HG03521 (cell line): Measurements from ENCODE around the gene ADPRS.

ENCODE experiments used
- ATAC-seq: cut with Tn5 transposase; IDR thresholded peaks from one replicate; pipeline ENCODE4 v1.9.1; 2021; ENCODE audit warnings: mild to moderate bottlenecking, moderate library complexity; ENCODE audit not compliant: unreplicated experiment

Gene ADPRS

DNA sequence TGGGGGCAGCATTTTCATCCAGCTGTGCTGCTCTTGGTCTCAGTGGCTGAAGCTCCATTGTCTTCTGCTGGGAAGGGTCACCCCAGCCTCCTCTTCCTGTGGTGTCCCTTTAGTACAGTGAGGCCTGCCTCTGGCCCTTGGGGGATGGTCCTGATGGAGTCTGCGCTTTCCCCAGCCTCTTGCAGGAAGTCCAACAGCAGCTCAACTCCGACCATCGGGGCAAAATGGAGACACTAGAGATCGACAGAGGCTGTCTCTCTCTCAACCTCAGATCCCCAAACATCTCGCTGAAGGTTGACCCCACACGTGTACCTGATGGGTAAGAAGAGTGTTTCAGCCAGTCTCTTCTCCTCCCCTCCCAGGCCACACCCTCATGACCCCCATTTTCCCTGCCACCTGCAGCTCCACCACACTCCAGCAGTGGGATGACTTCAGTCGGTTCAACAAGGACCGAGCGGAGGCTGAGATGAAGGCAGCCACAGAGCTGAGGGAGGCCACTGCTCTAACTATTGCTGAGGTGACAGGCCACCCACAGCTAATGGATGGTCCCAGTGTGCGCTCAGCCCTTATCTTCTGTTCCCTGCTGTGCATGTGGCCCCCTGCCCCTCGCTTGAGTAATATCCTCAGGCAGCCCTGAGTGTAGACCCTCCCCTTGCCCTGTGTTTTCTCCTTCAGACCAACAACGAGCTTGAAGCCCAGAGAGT lies 2.0 kb upstream of the ADPRS start:
- ATAC-seq, result no peak

DNA sequence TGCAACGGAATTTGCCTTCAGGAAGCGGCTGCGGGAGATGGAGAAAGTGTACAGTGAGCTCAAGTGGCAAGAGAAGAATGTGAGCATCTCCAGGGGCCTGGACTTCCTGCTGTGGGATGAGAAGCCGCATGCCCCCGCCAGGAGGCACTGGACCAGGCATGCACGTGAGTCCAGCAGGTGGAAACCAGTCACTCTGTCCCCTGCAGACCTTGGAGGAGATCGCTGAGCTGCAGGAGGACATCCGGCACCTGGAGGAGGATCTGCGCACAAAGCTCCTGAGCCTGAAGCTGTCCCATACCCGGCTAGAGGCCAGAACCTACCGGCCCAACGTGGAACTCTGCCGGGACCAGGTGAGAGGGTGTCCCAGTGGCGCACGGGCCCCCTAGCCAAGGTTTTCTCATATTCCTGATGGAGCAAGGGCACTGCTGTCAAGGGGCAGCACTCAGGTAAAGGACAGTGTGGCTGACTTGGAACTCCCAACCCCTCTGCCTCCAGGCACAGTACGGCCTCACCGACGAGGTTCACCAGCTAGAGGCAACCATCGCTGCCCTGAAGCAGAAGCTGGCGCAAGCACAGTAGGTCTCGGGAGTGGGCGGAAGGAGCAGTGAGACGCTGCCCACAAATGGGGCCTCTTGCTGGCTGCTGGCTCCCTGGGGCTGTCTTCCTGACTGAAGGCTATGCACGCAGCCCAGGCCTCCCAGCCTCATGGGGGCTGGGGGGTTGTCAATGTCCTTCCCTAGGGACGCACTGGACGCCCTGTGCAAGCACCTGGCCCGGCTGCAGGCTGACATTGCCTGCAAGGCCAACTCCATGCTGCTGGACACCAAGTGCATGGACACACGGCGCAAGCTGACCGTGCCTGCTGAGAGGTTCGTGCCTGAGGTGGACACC lies 1.2 kb upstream of the ADPRS start:
- no peak for ATAC-seq

DNA sequence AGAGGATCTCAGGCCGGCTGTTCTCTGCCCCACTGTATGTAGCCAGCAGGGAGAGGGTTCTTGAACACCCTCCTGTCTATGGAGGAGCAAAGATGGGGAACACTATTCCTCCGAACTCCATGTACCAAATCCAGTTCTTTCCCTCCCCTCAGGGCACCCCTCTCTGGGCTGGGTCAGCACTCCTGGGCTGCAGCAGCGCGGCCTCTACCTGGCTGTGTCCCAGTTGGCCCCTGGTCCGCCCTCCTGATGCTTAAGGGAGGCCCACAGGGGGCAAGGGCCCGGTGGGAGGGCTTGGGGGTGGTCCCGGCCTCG lies 471 bp upstream of the ADPRS start:
- ATAC-seq, result no peak

DNA sequence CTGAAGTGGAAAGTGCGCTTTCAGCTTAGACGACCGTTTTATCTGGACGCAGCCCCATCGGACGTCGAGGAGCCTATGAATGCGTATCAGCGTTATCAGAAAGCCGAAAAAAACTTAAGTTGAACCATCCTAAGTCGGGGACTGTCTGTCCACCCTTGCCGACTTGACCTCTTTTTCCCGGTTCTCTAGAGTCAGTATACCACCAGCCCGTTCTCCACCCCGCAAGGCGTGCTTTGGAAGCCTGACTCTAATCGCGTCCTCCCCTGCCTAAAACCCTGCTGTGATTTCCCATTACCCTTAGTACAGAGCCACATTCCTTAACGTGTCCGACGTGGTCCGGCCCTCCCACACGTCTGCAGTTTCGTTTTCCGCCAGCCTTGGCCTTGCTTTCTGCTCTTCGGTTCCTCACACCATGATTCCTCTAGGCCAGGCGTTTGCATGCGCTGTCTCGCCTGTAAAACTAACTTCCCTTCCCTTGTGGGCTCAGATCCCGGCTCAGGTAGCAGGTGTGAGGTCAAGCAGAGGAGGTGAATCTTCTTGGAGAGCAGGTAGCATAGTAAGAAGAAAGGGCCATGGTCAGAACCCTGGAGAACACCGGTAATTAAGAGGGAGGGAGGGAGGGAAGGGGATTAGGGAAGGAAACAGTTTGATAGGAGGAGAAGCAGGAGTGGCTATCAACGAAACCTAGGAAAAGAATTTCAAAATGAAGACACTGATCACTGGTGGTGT lies 865 bp downstream of the ADPRS start:
- ATAC-seq, result peak; percentile 2

DNA sequence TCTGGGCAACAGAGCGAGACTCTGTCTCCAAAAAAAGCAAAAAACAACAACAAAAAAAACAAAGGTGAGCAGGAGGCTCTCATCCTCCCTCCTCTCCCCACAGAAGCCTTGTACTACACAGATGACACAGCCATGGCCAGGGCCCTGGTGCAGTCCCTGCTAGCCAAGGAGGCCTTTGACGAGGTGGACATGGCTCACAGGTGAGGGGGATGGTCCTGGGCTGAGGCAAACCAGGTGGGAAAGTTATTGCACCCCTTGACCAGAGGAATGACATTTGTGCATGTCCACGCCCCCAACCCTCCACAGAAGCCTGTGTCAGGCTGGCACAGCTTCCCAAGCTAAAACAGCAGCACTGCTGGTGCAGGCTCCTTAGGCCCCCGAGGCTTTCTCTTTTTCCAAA lies 2.4 kb downstream of the ADPRS start:
- no peak for ATAC-seq

DNA sequence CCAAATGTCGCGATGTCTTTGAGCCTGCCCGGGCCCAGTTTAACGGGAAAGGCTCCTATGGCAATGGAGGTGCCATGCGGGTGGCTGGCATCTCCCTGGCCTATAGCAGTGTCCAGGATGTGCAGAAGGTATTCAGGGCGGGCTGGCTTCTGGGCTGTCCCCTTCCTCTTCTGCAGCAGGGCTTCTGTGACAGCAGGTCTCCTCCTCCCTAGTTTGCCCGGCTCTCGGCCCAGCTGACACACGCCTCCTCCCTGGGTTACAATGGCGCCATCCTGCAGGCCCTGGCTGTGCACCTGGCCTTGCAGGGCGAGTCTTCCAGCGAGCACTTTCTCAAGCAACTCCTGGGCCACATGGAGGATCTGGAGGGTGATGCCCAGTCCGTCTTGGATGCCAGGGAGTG lies 3.0 kb downstream of the ADPRS start:
- ATAC-seq, result no peak

DNA sequence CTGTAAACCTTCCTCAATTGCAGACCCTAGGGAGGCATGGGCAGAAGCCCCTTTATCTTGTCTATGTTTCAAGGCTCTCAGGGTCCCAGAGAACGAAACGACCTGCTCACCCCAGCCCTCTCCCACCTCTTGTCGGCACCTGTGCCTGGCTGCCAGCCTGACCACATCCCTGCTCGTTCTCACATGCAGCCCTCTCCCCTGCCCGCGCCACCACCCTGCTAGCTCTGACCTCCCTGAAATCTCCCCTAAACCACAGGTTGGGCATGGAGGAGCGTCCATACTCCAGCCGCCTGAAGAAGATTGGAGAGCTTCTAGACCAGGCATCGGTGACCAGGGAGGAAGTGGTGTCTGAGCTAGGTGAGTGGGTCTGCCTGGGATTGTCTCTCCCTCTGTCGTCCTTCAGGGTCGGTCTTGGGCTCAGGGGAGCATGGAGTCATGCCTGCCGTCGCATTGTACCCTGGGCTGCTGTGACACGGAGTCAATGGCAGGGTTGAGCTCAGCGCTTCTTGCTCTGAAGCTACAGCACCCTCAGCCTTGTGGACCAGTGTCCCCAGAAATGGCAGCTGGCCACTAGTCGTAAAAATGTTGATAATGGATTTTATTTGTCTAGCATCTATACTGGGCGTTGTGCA lies 3.6 kb downstream of the ADPRS start:
- ATAC-seq, result no peak

DNA sequence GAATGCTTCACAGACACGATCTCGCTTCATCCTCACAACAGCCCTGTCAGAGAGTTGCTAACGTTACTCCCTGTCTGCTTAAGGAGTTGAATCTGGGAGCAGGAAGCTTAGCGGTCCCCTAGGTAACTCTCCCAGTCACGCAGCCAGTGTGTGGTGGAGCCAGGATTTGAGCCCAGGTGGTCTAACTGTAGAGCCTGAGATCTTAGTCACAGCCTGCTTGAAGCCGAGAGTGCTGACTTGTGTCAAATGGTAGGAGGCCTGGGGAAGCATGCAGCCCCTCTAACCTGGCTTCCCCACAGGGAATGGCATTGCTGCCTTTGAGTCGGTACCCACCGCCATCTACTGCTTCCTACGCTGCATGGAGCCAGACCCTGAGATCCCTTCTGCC lies 4.1 kb downstream of the ADPRS start:
- no peak for ATAC-seq

DNA sequence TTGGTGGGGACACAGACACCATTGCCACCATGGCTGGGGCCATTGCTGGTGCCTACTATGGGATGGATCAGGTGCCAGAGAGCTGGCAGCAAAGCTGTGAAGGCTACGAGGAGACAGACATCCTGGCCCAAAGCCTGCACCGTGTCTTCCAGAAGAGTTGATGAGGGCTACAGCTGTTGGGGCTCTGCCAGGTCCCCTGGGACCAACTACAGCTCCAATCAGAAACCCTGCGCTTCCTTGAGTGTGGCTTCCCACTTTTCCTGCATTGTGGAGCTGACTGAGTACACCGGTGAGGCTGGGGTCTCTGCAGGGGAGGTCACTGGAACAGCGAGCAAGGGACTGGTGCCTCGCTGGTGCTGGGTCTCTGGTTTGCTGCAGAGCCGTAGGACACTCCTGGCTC lies 4.5 kb downstream of the ADPRS start:
- ATAC-seq, result no peak

DNA sequence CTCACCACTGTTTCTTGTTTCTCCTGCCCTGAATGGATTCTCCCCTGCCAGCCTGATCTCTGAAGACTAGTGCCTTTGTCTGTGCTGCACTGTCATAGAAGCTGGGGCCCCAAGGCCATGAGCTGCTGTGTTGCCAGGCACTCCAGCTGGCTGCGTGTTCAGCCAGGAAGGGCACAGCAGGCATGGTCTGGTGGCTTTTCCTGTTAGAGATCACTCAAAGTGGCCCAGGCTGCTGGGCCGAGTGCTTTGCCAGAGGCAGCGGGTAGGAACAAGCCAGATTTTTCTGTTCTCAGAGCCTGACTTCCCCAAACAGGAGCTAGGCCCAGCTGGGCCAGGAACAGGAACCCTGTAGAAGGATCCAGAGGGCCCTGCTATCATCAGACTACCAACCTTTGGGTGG lies 5.2 kb downstream of the ADPRS start:
- no peak for ATAC-seq

DNA sequence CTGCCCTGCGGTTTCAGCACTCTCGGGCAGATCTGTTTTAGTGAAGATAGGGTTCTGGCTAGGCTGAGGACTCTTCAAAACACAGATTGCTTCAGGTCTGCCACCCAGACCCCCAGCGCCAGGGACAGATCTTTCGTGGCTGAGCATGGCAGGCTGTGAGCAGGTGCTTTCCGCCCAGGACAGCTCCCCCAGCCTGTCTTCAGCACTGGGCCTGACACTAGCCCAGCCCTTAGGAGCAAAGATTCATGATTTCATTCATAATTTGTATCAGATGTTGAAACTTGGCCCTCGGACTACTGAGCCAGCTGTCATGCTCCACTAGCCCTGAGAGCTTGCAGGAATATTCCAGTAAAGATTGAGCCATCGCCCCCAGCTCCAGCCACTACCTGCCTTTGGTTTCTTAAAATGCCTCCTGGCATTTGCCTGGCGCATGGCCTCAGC lies 5.9 kb downstream of the ADPRS start:
- no peak for ATAC-seq

DNA sequence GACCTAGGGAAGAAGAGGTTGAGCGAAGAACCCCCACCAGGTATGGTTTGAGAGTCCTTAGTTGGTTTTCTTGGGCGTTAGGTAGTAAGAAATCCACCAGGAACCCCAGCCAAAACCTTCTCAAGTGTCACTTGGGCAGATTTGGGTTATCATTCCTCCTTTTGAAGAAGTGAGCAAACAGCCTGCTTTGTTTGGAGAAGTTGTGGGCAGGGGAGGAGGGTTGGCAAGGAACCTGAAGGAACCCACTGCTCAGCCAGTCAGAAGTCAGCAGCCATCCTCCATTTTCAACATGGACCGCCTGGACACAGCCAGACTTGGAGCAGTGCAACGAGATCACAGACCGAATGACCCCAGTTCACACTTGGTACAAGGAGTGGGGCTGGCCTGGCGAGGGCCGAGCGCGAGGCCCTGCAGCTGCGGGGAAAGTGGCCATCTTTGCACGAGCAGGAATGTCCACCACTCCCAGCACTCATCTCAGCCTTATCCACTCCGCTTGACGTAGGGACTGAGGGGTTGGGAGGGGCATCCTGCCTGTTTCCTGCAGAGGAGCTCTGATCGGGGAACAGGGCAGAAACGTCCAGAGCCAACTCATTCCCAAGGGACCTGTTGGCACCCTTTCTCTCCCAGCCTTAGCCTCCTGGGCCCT lies 7.2 kb downstream of the ADPRS start:
- no peak for ATAC-seq

DNA sequence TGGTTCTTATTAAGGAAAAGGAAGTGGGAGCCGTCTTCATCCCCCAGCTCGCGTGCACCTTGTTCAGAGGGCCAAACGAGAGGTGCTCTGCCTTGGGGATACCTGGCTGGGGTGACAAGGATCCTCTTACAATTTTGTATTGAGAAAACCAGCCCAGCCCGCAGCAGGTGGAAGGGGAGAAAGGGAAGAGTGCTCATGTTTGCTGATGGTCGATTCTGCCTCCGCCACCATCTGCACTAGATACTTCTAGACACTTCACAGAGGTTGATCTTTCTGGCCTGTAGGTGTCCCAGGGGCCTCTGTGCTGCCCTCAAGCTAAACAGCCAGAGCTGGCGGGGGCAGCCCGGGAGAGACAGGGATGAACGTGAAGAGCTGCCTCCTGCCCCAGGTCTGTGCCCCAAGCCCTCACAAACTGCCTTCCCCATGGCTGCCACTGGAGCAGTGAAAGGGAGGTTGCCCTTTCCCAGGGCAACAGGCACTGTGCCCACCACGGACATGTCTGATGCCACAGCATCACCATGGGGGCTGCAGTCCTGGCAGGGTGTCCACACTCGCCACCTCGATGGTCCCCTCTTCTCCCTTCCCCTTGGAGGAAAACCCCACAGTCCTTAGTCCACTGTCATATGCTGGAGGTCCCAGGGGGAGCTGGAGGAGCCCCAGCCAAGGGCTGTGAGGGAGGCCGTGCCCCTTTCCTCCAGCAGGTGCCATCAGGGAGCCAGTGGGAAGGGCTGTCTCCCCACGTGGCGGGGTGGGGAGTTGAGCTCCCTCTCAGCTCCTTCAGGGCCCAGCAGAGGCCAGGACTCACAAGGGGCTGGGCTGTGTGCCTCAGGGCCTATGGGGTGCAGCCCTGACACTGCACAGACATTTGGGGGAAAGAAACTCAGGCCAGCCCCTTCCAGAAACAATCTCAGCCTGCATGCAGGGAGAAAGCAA lies 8.1 kb downstream of the ADPRS start:
- ATAC-seq, result no peak

DNA sequence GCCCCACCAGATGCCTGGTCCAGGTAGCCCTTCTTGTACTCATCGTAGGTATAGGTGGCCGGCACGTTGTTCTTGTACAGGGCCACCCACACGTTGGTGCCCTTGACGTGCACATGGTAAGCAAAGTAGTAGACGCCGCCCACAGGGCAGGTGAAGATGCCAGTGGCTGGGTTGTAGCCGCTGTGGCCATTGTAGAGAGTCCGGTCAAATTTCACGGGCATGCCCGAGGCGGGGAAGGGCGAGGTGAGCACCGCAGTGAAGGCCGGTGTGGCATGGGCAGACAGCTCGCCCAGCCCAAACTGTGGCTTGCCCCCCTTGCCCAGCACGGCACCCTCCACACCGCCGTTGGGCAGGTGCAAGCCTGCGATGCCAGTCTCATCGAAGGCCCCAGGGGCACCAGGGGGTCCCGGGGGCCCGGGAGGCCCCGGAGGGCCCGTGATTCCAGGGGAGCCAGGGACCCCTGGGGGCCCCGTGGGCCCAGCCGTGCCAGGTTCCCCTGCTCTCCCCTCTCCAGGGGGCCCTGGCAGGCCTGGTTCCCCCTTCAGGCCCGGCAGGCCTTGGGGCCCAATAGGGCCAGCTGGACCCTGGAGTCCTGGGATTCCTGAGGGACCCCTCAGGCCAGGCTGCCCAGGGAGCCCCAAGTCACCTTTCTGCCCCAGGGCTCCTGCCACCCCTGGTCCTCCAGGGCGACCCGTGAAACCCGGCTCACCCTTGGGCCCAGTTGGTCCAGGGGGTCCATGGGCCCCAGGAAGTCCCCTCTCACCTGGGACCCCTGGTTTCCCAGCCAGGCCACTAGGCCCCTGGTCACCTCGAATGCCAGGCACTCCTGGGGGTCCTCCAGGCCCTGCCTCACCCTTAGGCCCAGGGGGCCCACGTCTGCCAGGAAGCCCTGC lies 9.2 kb downstream of the ADPRS start:
- no peak for ATAC-seq

DNA sequence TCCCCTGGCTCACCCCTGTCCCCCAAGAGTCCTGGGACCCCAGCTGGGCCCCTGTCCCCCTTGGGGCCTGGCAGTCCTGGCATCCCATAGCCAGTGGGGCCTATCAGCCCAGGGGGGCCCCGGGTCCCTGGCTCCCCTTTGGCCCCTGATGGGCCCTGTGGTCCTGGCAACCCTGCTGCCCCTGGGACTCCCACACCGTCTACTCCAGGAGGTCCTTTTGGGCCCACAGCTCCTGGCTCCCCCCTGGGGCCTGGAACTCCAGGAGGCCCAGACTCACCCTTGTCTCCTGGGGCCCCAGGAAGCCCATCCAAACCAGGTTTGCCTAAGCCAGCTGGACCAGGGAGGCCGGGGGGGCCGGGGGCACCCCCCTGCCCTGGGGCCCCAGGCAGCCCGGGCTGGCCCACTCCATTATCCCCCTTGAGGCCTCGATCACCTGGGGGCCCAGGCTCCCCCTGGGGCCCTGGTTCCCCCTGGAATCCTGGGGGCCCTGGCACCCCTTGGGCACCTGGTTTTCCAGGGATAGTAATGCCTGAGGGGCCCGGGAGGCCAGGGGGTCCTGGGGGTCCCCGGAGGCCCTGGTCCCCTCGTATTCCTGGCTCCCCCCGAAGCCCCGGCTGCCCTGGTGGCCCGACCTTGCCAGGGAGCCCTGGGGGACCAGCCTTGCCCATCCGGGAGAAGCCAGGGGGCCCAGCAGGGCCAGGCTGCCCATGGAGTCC lies 10.1 kb downstream of the ADPRS start:
- ATAC-seq, result no peak

DNA sequence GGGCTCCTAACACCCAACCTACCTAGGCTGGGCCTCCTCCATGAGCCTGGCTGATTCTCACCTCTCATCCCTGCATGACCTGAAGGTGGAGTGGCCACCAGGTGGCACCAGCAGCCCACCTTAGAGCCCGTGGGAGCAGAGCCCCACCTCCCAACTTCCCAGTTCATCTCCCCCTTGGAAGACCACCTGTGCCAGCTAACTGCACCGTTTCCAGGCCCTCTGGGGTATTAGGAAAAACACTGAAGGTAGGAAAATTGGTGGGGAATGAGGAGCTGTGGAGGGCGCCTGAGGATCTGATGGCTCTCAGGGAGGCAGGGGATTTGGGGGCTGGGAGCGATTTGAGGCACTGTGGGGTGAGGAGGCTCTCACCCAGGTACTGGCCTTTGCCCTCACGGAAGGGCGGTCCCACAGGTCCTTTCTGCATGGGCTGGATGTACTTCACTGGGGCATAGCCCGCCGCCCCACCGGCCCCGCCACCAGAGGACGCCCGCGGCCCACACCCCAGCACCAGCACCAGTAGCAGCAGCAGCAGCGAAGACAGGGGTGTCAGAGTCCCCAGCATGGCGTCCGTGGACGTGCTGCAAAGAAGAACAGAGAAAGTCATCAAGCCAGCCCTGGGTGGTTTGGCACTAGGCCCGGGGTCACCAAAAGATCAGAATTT lies 11.1 kb downstream of the ADPRS start:
- ATAC-seq, result no peak

DNA sequence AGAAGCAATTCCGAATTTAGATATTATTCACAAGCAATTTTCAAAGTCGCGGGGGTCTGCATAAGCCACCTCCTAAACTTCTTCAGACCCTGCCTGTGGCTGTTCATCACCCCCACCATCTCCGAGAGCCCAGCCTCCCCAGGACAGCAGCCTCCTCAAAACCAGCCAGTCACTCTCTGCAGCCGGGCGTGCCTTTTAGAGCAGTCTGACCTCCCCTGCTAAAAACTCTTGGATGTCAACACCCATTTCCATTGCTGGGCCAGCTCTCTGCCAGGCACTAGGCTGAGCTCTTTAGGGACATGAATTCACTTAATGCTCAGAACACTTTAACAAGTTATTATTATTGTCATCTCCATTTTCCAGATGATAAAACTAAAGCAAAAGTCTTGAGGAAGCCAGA lies 11.7 kb downstream of the ADPRS start:
- no peak for ATAC-seq

DNA sequence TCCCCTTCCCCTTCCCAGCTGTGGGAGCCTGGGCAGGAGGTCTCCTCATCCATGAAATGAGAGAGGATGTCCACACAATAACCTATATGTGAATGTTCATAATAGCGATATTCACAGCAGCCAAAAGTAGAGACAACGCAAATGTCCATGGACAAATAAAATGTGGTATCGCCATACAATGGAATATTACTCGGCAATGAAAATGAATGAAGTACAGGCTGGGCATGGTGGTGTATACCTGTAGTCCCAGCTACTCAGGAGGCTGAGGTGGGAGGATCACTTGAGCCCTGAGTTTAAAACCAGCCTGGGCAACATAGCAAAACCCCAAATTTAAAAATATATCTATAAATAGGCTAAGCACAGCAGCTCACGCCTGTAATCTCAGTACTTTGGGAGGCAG lies 12.9 kb downstream of the ADPRS start:
- ATAC-seq, result no peak
